Neuron (in vitro differentiated cells): ENCODE data around the gene MSL3B.

Experiments used
- H2AFZ ChIP-seq: one replicate; pipeline ENCODE4 v1.6.1; 2013; ENCODE audit warnings: low read depth, mild to moderate bottlenecking, inconsistent platforms, low read length, moderate library complexity
- H3K27me3 ChIP-seq: one replicate; pipeline ENCODE4 v1.6.1; 2013; ENCODE audit warnings: low read length; ENCODE audit not compliant: insufficient read depth
- H3K36me3 ChIP-seq: one replicate; pipeline ENCODE4 v1.6.1; 2013; ENCODE audit warnings: low read length; ENCODE audit not compliant: insufficient read depth
- H3K4me1 ChIP-seq: one replicate; pipeline ENCODE4 v1.6.1; 2013; ENCODE audit warnings: low read length; ENCODE audit not compliant: insufficient read depth
- H3K4me3 ChIP-seq: 2 replicates; pipeline ENCODE4 v1.5.1; 2013; ENCODE audit warnings: mild to moderate bottlenecking, low read length, moderate library complexity
- H3K9me3 ChIP-seq: one replicate; pipeline ENCODE4 v1.6.1; 2013; ENCODE audit warnings: low read length

Gene MSL3B

GRCh38 chr2:233836359-233836758, 31.8 kb downstream of the MSL3B start:
- no peak overlapping the region for H2AFZ ChIP-seq
- no peaks in the 10 kb centered on the region for H3K9me3 ChIP-seq
- H3K36me3 ChIP-seq = peaks cover 68% of the 10 kb centered on the region
- no peaks in the 10 kb centered on the region for H3K27me3 ChIP-seq
- H3K4me1 ChIP-seq = peaks cover 7% of the 10 kb centered on the region
- H3K4me3 ChIP-seq = no peak overlapping the region

GRCh38 chr2:233835230-233836186, 32.7 kb downstream of the MSL3B start:
- H3K36me3 ChIP-seq = peaks cover 59% of the 10 kb centered on the region
- peaks cover 7% of the 10 kb centered on the region for H3K4me1 ChIP-seq
- no peaks in the 10 kb centered on the region for H3K9me3 ChIP-seq
- no peaks in the 10 kb centered on the region for H3K27me3 ChIP-seq
- H3K4me3 ChIP-seq = no peak overlapping the region
- H2AFZ ChIP-seq = no peak overlapping the region

GRCh38 chr2:233833345-233833744, 34.8 kb downstream of the MSL3B start:
- Histone ChIP-seq H2AFZ (no peak overlapping the region), H3K36me3 (peaks cover 37% of the 10 kb centered on the region), H3K4me3 (no peak overlapping the region), H3K4me1 (peaks cover 7% of the 10 kb centered on the region), H3K9me3 (no peaks in the 10 kb centered on the region), H3K27me3 (no peaks in the 10 kb centered on the region)

- no peak overlapping the region for H2AFZ ChIP-seq
- H3K9me3 ChIP-seq = no peaks in the 10 kb centered on the region
- no peak overlapping the region for H3K4me3 ChIP-seq
- H3K4me1 ChIP-seq = peaks cover 7% of the 10 kb centered on the region
- no peaks in the 10 kb centered on the region for H3K27me3 ChIP-seq
- H3K36me3 ChIP-seq = peaks cover 33% of the 10 kb centered on the region
Measured at GRCh38 chr2:233832869-233833311, 35.3 kb downstream of the MSL3B start.

- no peak overlapping the region for H3K4me3 ChIP-seq
- no peak overlapping the region for H2AFZ ChIP-seq
- H3K4me1 ChIP-seq = peaks cover 7% of the 10 kb centered on the region
- H3K27me3 ChIP-seq = no peaks in the 10 kb centered on the region
- no peaks in the 10 kb centered on the region for H3K9me3 ChIP-seq
- peaks cover 29% of the 10 kb centered on the region for H3K36me3 ChIP-seq
Measured at GRCh38 chr2:233832414-233832813, 35.8 kb downstream of the MSL3B start.

GRCh38 chr2:233831861-233832260, 36.3 kb downstream of the MSL3B start:
- H3K9me3 ChIP-seq = no peaks in the 10 kb centered on the region
- H3K4me1 ChIP-seq = peaks cover 7% of the 10 kb centered on the region
- no peak overlapping the region for H3K4me3 ChIP-seq
- peaks cover 26% of the 10 kb centered on the region for H3K36me3 ChIP-seq
- no peak overlapping the region for H2AFZ ChIP-seq
- no peaks in the 10 kb centered on the region for H3K27me3 ChIP-seq

- Histone ChIP-seq H3K9me3 (no peaks in the 10 kb centered on the region), H3K27me3 (no peaks in the 10 kb centered on the region), H3K36me3 (peaks cover 20% of the 10 kb centered on the region), H2AFZ (no peak overlapping the region), H3K4me1 (peaks cover 7% of the 10 kb centered on the region), H3K4me3 (no peak overlapping the region)
Measured at GRCh38 chr2:233831011-233831721, 37.0 kb downstream of the MSL3B start.

- peaks cover 7% of the 10 kb centered on the region for H3K4me1 ChIP-seq
- H3K27me3 ChIP-seq = no peaks in the 10 kb centered on the region
- no peak overlapping the region for H2AFZ ChIP-seq
- H3K9me3 ChIP-seq = no peaks in the 10 kb centered on the region
- H3K36me3 ChIP-seq = peaks cover 11% of the 10 kb centered on the region
- H3K4me3 ChIP-seq = no peak overlapping the region
Measured at GRCh38 chr2:233830111-233830802, 37.9 kb downstream of the MSL3B start.

GRCh38 chr2:233829193-233830110, 38.7 kb downstream of the MSL3B start:
- Histone ChIP-seq H3K9me3 (no peaks in the 10 kb centered on the region), H3K27me3 (no peaks in the 10 kb centered on the region), H2AFZ (no peak overlapping the region), H3K4me1 (peaks cover 7% of the 10 kb centered on the region), H3K4me3 (no peak overlapping the region), H3K36me3 (peaks cover 3% of the 10 kb centered on the region)

- Histone ChIP-seq H2AFZ (no peak overlapping the region), H3K9me3 (no peaks in the 10 kb centered on the region), H3K4me3 (no peak overlapping the region), H3K4me1 (peaks cover 7% of the 10 kb centered on the region), H3K36me3 (no peaks in the 10 kb centered on the region), H3K27me3 (no peaks in the 10 kb centered on the region)
Measured at GRCh38 chr2:233828546-233829192, 39.5 kb downstream of the MSL3B start.

GRCh38 chr2:233824373-233824772, 43.8 kb downstream of the MSL3B start:
- no peaks in the 10 kb centered on the region for H3K9me3 ChIP-seq
- H3K4me3 ChIP-seq = no peak overlapping the region
- H2AFZ ChIP-seq = no peak overlapping the region
- no peaks in the 10 kb centered on the region for H3K4me1 ChIP-seq
- no peaks in the 10 kb centered on the region for H3K27me3 ChIP-seq
- H3K36me3 ChIP-seq = no peaks in the 10 kb centered on the region

- H3K36me3 ChIP-seq = no peaks in the 10 kb centered on the region
- no peaks in the 10 kb centered on the region for H3K27me3 ChIP-seq
- H3K4me3 ChIP-seq = no peak overlapping the region
- no peaks in the 10 kb centered on the region for H3K4me1 ChIP-seq
- H3K9me3 ChIP-seq = no peaks in the 10 kb centered on the region
- no peak overlapping the region for H2AFZ ChIP-seq
Measured at GRCh38 chr2:233823731-233824121, 44.5 kb downstream of the MSL3B start.
